GM21515 (cell line): ENCODE results near the gene FLNB.

Source experiments
- ATAC-seq: cut with Tn5 transposase; IDR thresholded peaks from one replicate; pipeline ENCODE4 v1.9.1; 2021; ENCODE audit not compliant: unreplicated experiment

The FLNB gene

GRCh38 chr3:58009026-58009748 is 965 bp downstream of the FLNB start:
- peak; percentile 16 for ATAC-seq

GRCh38 chr3:58009749-58010535 is 1.7 kb downstream of the FLNB start:
- ATAC-seq, result no peak

GRCh38 chr3:58010562-58010961 is 2.3 kb downstream of the FLNB start:
- no peak for ATAC-seq

- no peak for ATAC-seq
Observed at GRCh38 chr3:58011580-58011979, 3.4 kb downstream of the FLNB start.

- no peak for ATAC-seq
Observed at GRCh38 chr3:58012302-58012701, 4.1 kb downstream of the FLNB start.

- no peak for ATAC-seq
Observed at GRCh38 chr3:58013099-58013498, 4.9 kb downstream of the FLNB start.

- no peak for ATAC-seq
Observed at GRCh38 chr3:58013973-58014649, 5.9 kb downstream of the FLNB start.

GRCh38 chr3:58015520-58015915 is 7.3 kb downstream of the FLNB start:
- ATAC-seq, result no peak

GRCh38 chr3:58016710-58017109 is 8.5 kb downstream of the FLNB start:
- no peak for ATAC-seq

GRCh38 chr3:58018892-58019742 is 10.9 kb downstream of the FLNB start:
- no peak for ATAC-seq

- ATAC-seq, result no peak
Observed at GRCh38 chr3:58020783-58021071, 12.5 kb downstream of the FLNB start.

GRCh38 chr3:58021072-58021959 is 13.1 kb downstream of the FLNB start:
- ATAC-seq, result no peak

- ATAC-seq, result no peak
Observed at GRCh38 chr3:58021962-58022361, 13.7 kb downstream of the FLNB start.

GRCh38 chr3:58022490-58022889 is 14.3 kb downstream of the FLNB start:
- ATAC-seq, result no peak

- no peak for ATAC-seq
Observed at GRCh38 chr3:58023531-58023930, 15.3 kb downstream of the FLNB start.

- no peak for ATAC-seq
Observed at GRCh38 chr3:58025406-58025805, 17.2 kb downstream of the FLNB start.

GRCh38 chr3:58025837-58026569 is 17.8 kb downstream of the FLNB start:
- ATAC-seq, result no peak

GRCh38 chr3:58026598-58026997 is 18.4 kb downstream of the FLNB start:
- no peak for ATAC-seq

GRCh38 chr3:58027704-58028317 is 19.6 kb downstream of the FLNB start:
- no peak for ATAC-seq
